Measurements from ENCODE around the gene HS2ST1. TPM values are rescaled to one million over a fixed set of nuclear protein-coding genes. Genes with fewer than 3 reads are reported as not detected.
"Not testable (repeated sequence)": the region's sequence is repeated elsewhere in the genome, so short reads cannot be mapped to it uniquely, and the experiment has no call there.

The HS2ST1 gene
- polyA plus RNA-seq, 4 donors, result 4.1 to 37.8 (median 7.5) TPM

- no peak for FAIRE-seq
- Histone ChIP-seq H3K4me1 (ENCODE audit: control insufficient read depth in 3 of 3, insufficient read depth in 2 of 3, low read depth in 1 of 3, low read length in 2 of 3) (no peaks in the 10 kb centered on the region), H3K27ac (ENCODE audit: low read depth in 1 of 3, low read length in 2 of 3) (no peak overlapping the region), H3K27me3 (ENCODE audit: control insufficient read depth in 3 of 3, insufficient read depth in 3 of 3, low read length in 3 of 3) (no peaks in the 10 kb centered on the region), H3K4me3 (ENCODE audit: low read depth in 1 of 3, low read length in 3 of 3) (no peak overlapping the region), H3K36me3 (ENCODE audit: control insufficient read depth in 3 of 3, insufficient read depth in 2 of 3, low read depth in 1 of 3, low read length in 3 of 3) (peaks cover 0 to 18% (median 0%) of the 10 kb centered on the region in 3 donors), H3K9me3 (ENCODE audit: control insufficient read depth in 2 of 2, insufficient read depth in 1 of 2, low read depth in 1 of 2, low read length in 1 of 2) (no peaks in the 10 kb centered on the region)
- WGBS, 3 donors, result 87 to 99% (median 98%) methylated on average over 5 of the region's 5 CpGs
- no peak for DNase-seq
These were observed 26.8 kb upstream of the HS2ST1 start for GRCh38 chr1:86887479-86888162.

DNA sequence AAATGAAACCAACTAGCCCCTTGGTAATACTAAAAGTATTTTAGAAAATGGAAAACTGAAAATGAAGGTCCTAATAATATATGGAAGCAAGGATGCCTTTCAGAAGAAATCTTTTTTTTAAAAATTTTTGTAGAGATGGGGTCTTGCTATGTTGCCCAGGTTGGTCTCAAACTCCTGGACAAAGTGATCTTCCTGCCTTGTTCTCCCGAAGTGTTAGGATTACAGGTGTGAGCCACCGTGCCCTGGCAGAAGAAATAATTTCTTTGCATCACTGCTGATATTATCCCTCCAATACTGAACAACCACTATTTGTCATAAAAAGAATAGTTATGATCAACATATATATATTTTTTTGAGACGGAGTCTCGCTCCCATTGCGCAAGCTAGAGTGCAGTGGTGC is 26.1 kb upstream of the HS2ST1 start:
- no peaks in the 10 kb centered on the region for H3K27me3 ChIP-seq (ENCODE audit: control insufficient read depth in 3 of 3, insufficient read depth in 3 of 3, low read length in 3 of 3)
- H3K4me1 ChIP-seq (ENCODE audit: control insufficient read depth in 3 of 3, insufficient read depth in 2 of 3, low read depth in 1 of 3, low read length in 2 of 3), result no peaks in the 10 kb centered on the region
- H3K36me3 ChIP-seq (ENCODE audit: control insufficient read depth in 3 of 3, insufficient read depth in 2 of 3, low read depth in 1 of 3, low read length in 3 of 3), result peaks cover 0 to 20% (median 0%) of the 10 kb centered on the region in 3 donors
- DNase-seq (no peak), FAIRE-seq (no peak)
- no peaks in the 10 kb centered on the region for H3K9me3 ChIP-seq (ENCODE audit: control insufficient read depth in 2 of 2, insufficient read depth in 1 of 2, low read depth in 1 of 2, low read length in 1 of 2)
- WGBS, 3 donors, result 97 to 100% (median 98%) methylated on average over 5 of the region's 5 CpGs
- H3K4me3 ChIP-seq (ENCODE audit: low read depth in 1 of 3, low read length in 3 of 3), result no peak overlapping the region
- no peak overlapping the region for H3K27ac ChIP-seq (ENCODE audit: low read depth in 1 of 3, low read length in 2 of 3)

GRCh38 chr1:86899401-86899800 is 15.0 kb upstream of the HS2ST1 start:
- DNase-seq; H3K27me3 ChIP-seq (ENCODE audit: control insufficient read depth in 3 of 3, insufficient read depth in 3 of 3, low read length in 3 of 3); H3K4me3 ChIP-seq (ENCODE audit: low read depth in 1 of 3, low read length in 3 of 3); H3K9me3 ChIP-seq (ENCODE audit: control insufficient read depth in 2 of 2, insufficient read depth in 1 of 2, low read depth in 1 of 2, low read length in 1 of 2); H3K27ac ChIP-seq (ENCODE audit: low read depth in 1 of 3, low read length in 2 of 3); H3K4me1 ChIP-seq (ENCODE audit: control insufficient read depth in 3 of 3, insufficient read depth in 2 of 3, low read depth in 1 of 3, low read length in 2 of 3); FAIRE-seq: not testable (repeated sequence)
- H3K36me3 ChIP-seq (ENCODE audit: control insufficient read depth in 3 of 3, insufficient read depth in 2 of 3, low read depth in 1 of 3, low read length in 3 of 3), result peaks cover 1 to 13% (median 3%) of the 10 kb centered on the region in 3 donors
- WGBS, 3 donors, result 94 to 99% (median 96%) methylated on average over 10 to 24 of the region's 33 CpGs

GRCh38 chr1:86905875-86906274 is 8.6 kb upstream of the HS2ST1 start:
- H3K4me1 ChIP-seq (ENCODE audit: control insufficient read depth in 3 of 3, insufficient read depth in 2 of 3, low read depth in 1 of 3, low read length in 2 of 3), result no peaks in the 10 kb centered on the region
- H3K36me3 ChIP-seq (ENCODE audit: control insufficient read depth in 3 of 3, insufficient read depth in 2 of 3, low read depth in 1 of 3, low read length in 3 of 3), result peaks cover 0 to 6% (median 1%) of the 10 kb centered on the region in 3 donors
- FAIRE-seq, result no peak
- 46 to 72% (median 48%) methylated on average over 1 of the region's 1 CpG for WGBS, 3 donors
- H3K27ac ChIP-seq (ENCODE audit: low read depth in 1 of 3, low read length in 2 of 3), result no peak overlapping the region
- no peaks in the 10 kb centered on the region for H3K27me3 ChIP-seq (ENCODE audit: control insufficient read depth in 3 of 3, insufficient read depth in 3 of 3, low read length in 3 of 3)
- H3K4me3 ChIP-seq (ENCODE audit: low read depth in 1 of 3, low read length in 3 of 3), result no peak overlapping the region
- peaks cover 0 to under 1% of the 10 kb centered on the region in 2 donors for H3K9me3 ChIP-seq (ENCODE audit: control insufficient read depth in 2 of 2, insufficient read depth in 1 of 2, low read depth in 1 of 2, low read length in 1 of 2)
- no peak for DNase-seq

GRCh38 chr1:86906419-86906818 is 8.0 kb upstream of the HS2ST1 start:
- Histone ChIP-seq H3K27me3 (ENCODE audit: control insufficient read depth in 3 of 3, insufficient read depth in 3 of 3, low read length in 3 of 3) (no peaks in the 10 kb centered on the region), H3K4me3 (ENCODE audit: low read depth in 1 of 3, low read length in 3 of 3) (no peak overlapping the region), H3K4me1 (ENCODE audit: control insufficient read depth in 3 of 3, insufficient read depth in 2 of 3, low read depth in 1 of 3, low read length in 2 of 3) (no peaks in the 10 kb centered on the region), H3K27ac (ENCODE audit: low read depth in 1 of 3, low read length in 2 of 3) (no peak overlapping the region), H3K9me3 (ENCODE audit: control insufficient read depth in 2 of 2, insufficient read depth in 1 of 2, low read depth in 1 of 2, low read length in 1 of 2) (no peaks in the 10 kb centered on the region), H3K36me3 (ENCODE audit: control insufficient read depth in 3 of 3, insufficient read depth in 2 of 3, low read depth in 1 of 3, low read length in 3 of 3) (peaks cover 0 to 5% (median 1%) of the 10 kb centered on the region in 3 donors)
- 22 to 42% (median 31%) methylated on average over 2 of the region's 2 CpGs for WGBS, 3 donors
- DNase-seq, result peak; percentile 8 to 36
- FAIRE-seq, result no peak

- WGBS, 3 donors, result 29 to 41% (median 34%) methylated on average over 6 of the region's 6 CpGs
- FAIRE-seq, result no peak
- H3K4me1 ChIP-seq (ENCODE audit: control insufficient read depth in 3 of 3, insufficient read depth in 2 of 3, low read depth in 1 of 3, low read length in 2 of 3), result peaks cover 0 to 5% (median 4%) of the 10 kb centered on the region in 3 donors
These were observed 2.0 kb upstream of the HS2ST1 start for GRCh38 chr1:86912281-86912900.

DNA sequence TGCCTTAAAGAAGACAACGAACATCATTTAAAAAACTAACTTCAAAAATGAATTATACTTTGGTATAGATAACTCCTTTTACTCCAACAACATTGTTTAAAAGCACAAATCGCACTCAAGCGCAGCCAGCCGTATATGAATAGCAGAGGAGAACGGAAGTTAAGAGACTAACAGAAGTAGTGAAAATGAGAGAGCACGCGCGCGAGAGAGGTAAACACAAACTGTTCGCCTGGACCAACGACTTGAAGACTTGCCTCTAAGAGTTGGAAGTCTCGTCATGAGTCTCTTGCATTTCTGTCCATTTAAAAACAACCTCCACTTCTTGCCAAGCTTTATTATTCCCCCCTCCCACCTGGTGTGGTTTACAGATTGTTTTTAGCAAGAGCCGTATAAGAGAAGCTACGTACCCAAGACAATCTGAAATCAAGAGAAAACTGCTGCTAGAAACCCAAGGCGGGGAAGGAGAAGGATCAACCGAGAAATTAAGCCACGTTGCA is 988 bp upstream of the HS2ST1 start:
- Histone ChIP-seq H3K36me3 (ENCODE audit: control insufficient read depth in 3 of 3, insufficient read depth in 2 of 3, low read depth in 1 of 3, low read length in 3 of 3) (peaks cover 0 to 4% (median 0%) of the 10 kb centered on the region in 3 donors), H3K27ac (ENCODE audit: low read depth in 1 of 3, low read length in 2 of 3) (peak overlapping the region; percentile 52 to 96 (median 94)), H3K4me1 (ENCODE audit: control insufficient read depth in 3 of 3, insufficient read depth in 2 of 3, low read depth in 1 of 3, low read length in 2 of 3) (peaks cover 0 to 5% (median 4%) of the 10 kb centered on the region in 3 donors), H3K4me3 (ENCODE audit: low read depth in 1 of 3, low read length in 3 of 3) (peak overlapping the region; percentile 71 to 93 (median 79)), H3K9me3 (ENCODE audit: control insufficient read depth in 2 of 2, insufficient read depth in 1 of 2, low read depth in 1 of 2, low read length in 1 of 2) (no peaks in the 10 kb centered on the region), H3K27me3 (ENCODE audit: control insufficient read depth in 3 of 3, insufficient read depth in 3 of 3, low read length in 3 of 3) (no peaks in the 10 kb centered on the region)
- DNase-seq (peak in 1 of 2 donors; percentile 42), FAIRE-seq (no peak)
- WGBS, 3 donors, result 0% methylated on average over 17 of the region's 17 CpGs

More at GRCh38 chr1:86912281-86912900, 2.0 kb upstream of the HS2ST1 start:
- peak; percentile 15 to 19 for DNase-seq
- H3K9me3 ChIP-seq (ENCODE audit: control insufficient read depth in 2 of 2, insufficient read depth in 1 of 2, low read depth in 1 of 2, low read length in 1 of 2), result no peaks in the 10 kb centered on the region
- no peaks in the 10 kb centered on the region for H3K27me3 ChIP-seq (ENCODE audit: control insufficient read depth in 3 of 3, insufficient read depth in 3 of 3, low read length in 3 of 3)
- H3K36me3 ChIP-seq (ENCODE audit: control insufficient read depth in 3 of 3, insufficient read depth in 2 of 3, low read depth in 1 of 3, low read length in 3 of 3), result peaks cover 0 to 4% (median 0%) of the 10 kb centered on the region in 3 donors
- H3K27ac ChIP-seq (ENCODE audit: low read depth in 1 of 3, low read length in 2 of 3), result no peak overlapping the region
- H3K4me3 ChIP-seq (ENCODE audit: low read depth in 1 of 3, low read length in 3 of 3), result peak overlapping the region in 2 of 3 donors; percentile 79 to 93

- Histone ChIP-seq H3K36me3 (ENCODE audit: control insufficient read depth in 3 of 3, insufficient read depth in 2 of 3, low read depth in 1 of 3, low read length in 3 of 3) (peaks cover 0 to 4% (median 0%) of the 10 kb centered on the region in 3 donors), H3K4me3 (ENCODE audit: low read depth in 1 of 3, low read length in 3 of 3) (peak within 1 kb of the TSS; percentile 79 to 97 (median 92)), H3K27me3 (ENCODE audit: control insufficient read depth in 3 of 3, insufficient read depth in 3 of 3, low read length in 3 of 3) (no peaks in the 10 kb centered on the region), H3K4me1 (ENCODE audit: control insufficient read depth in 3 of 3, insufficient read depth in 2 of 3, low read depth in 1 of 3, low read length in 2 of 3) (peaks cover 0 to 5% (median 4%) of the 10 kb centered on the region in 3 donors), H3K27ac (ENCODE audit: low read depth in 1 of 3, low read length in 2 of 3) (peak within 1 kb of the TSS; percentile 52 to 96 (median 94)), H3K9me3 (ENCODE audit: control insufficient read depth in 2 of 2, insufficient read depth in 1 of 2, low read depth in 1 of 2, low read length in 1 of 2) (no peaks in the 10 kb centered on the region)
- DNase-seq (peak; percentile 100), FAIRE-seq (peak; percentile 89)
- WGBS, 3 donors, result 0 to 1% (median 0%) methylated on average over 40 to 44 of the region's 44 CpGs
These were observed 387 bp upstream of the HS2ST1 start, which contains the start of gene SELENOF for GRCh38 chr1:86913896-86914600. TSS of gene SELENOF (minus strand) at chr1:86914126. CDS start at chr1:86914111, 15 bp downstream.
